Memory B cell (primary cell): ENCODE results near the gene SUFU.

Experiments
- ATAC-seq: fragments of 150-1000 bp; cut with Tn5 transposase; 2 replicates; pipeline ENCODE4 v1.10.0; 2021; ENCODE audit warnings: low read depth, mild to moderate bottlenecking, moderate library complexity
- DNase-seq, 2 donors: peaks; one replicate each; pipeline ENCODE4 v3.0.0; 2022; ENCODE audit warnings: low spot score in 2 of 2
- H3K27ac Mint-ChIP-seq: one replicate; pipeline ENCODE4 v1.8.0; 2022; ENCODE audit warnings: mild to moderate bottlenecking, moderate library complexity, mixed read lengths
- H3K27me3 Mint-ChIP-seq: one replicate; pipeline ENCODE4 v1.8.0; 2022; ENCODE audit warnings: mixed read lengths
- H3K36me3 Mint-ChIP-seq: one replicate; pipeline ENCODE4 v1.8.0; 2022; ENCODE audit warnings: mild to moderate bottlenecking, mixed read lengths
- H3K4me1 Mint-ChIP-seq: one replicate; pipeline ENCODE4 v1.8.0; 2022; ENCODE audit warnings: mixed read lengths
- H3K4me3 Mint-ChIP-seq: one replicate; pipeline ENCODE4 v1.8.0; 2022; ENCODE audit warnings: mild to moderate bottlenecking, moderate library complexity, mixed read lengths
- H3K9me3 Mint-ChIP-seq: one replicate; pipeline ENCODE4 v1.8.0; 2022; ENCODE audit warnings: mixed read lengths

Gene SUFU

DNA sequence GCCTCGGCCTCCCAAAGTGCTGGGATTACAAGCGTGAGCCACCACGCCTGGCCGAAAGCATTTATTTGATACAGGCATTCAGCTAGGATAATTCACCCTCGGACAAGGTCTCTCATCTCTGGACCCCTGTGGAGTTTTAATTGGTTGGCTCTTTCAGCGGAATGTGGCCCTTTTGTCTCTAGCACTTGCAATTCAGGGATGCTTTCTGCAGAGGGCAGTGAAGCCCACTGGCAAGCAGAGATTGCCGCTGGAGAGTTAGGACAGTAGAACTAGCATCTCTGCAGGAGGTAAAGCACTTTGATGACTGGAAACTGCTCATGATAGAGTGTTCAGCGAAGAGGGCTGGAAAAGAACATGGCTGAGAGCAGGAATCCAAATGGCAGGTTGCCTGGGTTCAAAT, 62.0 kb downstream of the SUFU start:
- DNase-seq = no peak
- Mint-ChIP-seq H3K4me3 (no peak overlapping the region), H3K27me3 (no peaks in the 10 kb centered on the region), H3K9me3 (no peaks in the 10 kb centered on the region), H3K36me3 (peaks cover 6% of the 10 kb centered on the region), H3K4me1 (peaks cover 8% of the 10 kb centered on the region), H3K27ac (no peak overlapping the region)
- ATAC-seq = no peak

DNA sequence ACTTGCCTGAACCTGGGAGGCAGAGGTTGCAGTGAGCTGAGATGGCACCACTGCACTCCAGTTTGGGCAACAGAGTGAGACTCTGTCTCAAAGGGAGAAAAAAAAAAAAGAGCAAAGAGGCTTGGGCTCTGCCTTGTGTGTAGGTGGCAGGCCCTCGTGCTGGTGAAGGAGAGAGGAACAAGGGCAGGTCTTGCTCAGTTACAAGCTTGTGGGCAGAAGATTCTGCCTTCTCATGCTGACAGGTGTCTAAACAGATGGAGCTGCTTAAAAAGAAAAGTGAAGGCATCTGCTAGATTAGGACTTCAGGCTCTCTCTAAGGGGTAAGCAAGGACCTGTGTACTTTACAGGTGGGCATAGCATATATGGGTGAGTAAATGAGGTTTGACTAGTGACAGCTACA, 75.0 kb downstream of the SUFU start:
- DNase-seq (no peak), ATAC-seq (no peak)
- peaks cover 2% of the 10 kb centered on the region for H3K4me1 Mint-ChIP-seq
- no peaks in the 10 kb centered on the region for H3K27me3 Mint-ChIP-seq
- no peak overlapping the region for H3K27ac Mint-ChIP-seq
- H3K36me3 Mint-ChIP-seq = no peaks in the 10 kb centered on the region
- H3K9me3 Mint-ChIP-seq = no peaks in the 10 kb centered on the region
- no peak overlapping the region for H3K4me3 Mint-ChIP-seq

DNA sequence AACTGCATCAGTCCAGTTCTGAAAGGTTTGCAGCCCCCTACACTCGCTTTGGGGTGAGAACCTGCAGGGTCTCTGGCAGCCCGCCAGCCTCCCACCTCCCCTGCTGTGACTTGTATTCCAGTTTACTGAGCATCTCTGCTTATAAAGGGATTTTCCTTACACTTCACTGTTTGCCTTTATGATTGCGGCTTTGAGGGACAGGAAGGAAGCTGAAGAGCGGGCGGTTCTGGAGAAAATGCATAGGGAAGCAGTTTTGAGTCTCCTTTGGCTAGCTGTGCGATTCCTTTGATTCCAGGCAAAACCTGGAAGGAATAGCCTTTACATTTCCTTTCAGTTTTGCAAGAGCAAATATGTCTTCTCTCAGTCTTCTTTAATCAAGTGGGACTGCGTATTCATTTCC, 75.6 kb downstream of the SUFU start:
- no peak overlapping the region for H3K4me3 Mint-ChIP-seq
- no peaks in the 10 kb centered on the region for H3K36me3 Mint-ChIP-seq
- H3K27me3 Mint-ChIP-seq = no peaks in the 10 kb centered on the region
- peaks cover 4% of the 10 kb centered on the region for H3K4me1 Mint-ChIP-seq
- H3K27ac Mint-ChIP-seq = no peak overlapping the region
- no peaks in the 10 kb centered on the region for H3K9me3 Mint-ChIP-seq
- no peak for DNase-seq
- ATAC-seq = no peak

DNA sequence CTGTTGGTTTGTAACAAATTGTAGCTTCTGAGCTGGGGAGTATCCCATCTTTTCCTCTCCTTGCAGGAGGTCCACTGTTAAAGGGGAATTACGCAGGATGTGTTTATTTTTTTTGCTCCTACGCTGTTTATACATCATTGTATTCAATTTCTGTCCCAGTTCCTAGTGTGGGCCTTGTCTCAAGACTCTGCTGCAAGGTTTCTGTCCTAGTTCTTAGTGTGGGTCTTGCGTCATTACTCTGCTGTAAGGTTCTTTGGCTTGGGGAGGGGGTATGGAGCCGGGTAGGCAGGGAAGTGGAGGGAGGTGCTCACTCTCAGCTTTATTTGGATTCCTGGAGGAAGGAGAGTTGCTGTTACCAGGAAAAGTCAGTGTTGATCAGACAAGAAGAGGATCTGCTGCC, 76.5 kb downstream of the SUFU start:
- no peaks in the 10 kb centered on the region for H3K9me3 Mint-ChIP-seq
- no peaks in the 10 kb centered on the region for H3K36me3 Mint-ChIP-seq
- no peak overlapping the region for H3K4me3 Mint-ChIP-seq
- no peak for DNase-seq
- ATAC-seq = no peak
- no peaks in the 10 kb centered on the region for H3K27me3 Mint-ChIP-seq
- no peak overlapping the region for H3K27ac Mint-ChIP-seq
- H3K4me1 Mint-ChIP-seq = peaks cover 4% of the 10 kb centered on the region

DNA sequence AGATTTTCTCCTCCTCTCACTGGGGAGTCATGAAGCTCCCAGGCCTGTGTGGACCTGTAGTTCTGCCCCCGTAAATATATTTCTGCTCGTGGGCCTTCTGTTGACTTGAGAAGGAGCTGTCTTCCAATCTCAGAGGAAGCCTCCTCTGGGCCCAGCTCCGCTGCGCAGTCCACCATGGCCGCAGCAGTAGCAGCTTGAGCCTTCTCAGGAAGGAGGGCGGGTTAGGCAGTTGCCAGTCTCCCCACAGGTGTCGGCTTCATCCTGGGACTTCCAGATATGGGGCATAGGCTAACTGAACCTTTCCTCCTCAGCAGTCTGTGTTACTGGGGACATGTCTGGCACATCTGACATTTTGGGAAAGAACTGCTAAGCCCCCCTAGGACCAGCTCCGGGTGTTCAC, 77.6 kb downstream of the SUFU start:
- DNase-seq (no peak), ATAC-seq (no peak)
- Mint-ChIP-seq H3K27me3 (no peaks in the 10 kb centered on the region), H3K9me3 (no peaks in the 10 kb centered on the region), H3K4me1 (peaks cover 4% of the 10 kb centered on the region), H3K4me3 (no peak overlapping the region), H3K27ac (no peak overlapping the region), H3K36me3 (no peaks in the 10 kb centered on the region)

DNA sequence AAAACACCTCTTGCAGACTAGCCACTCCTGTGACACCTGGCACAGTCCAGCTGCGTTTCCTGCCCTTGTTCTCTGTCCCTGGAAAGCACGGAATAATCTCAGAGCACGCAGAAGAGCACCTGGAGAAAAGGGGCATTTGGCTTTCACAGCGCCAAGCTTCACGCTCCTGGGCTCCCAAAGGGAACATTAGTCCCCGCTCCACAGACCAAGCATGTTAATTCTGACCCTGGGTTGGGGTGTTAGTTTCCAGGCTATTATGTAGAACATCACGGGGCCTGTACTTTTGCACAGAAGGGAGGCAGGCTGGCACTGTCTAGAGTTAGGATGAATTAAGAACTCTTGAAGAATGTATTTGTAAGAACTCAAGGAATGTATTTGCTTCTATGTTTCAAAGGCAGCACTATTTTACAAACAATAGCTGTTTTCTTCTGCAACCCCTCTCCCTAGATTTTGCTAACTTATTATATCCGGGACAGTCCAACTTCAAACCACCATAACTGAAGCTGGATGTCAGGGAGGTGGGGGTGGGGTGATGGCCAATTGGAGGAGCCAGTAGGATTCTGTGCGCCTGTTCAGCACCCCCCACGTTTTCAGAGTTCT, 78.3 kb downstream of the SUFU start:
- Mint-ChIP-seq H3K4me1 (peaks cover 4% of the 10 kb centered on the region), H3K27ac (no peak overlapping the region), H3K9me3 (no peaks in the 10 kb centered on the region), H3K27me3 (no peaks in the 10 kb centered on the region), H3K36me3 (peaks cover 2% of the 10 kb centered on the region), H3K4me3 (no peak overlapping the region)
- ATAC-seq = no peak
- no peak for DNase-seq

DNA sequence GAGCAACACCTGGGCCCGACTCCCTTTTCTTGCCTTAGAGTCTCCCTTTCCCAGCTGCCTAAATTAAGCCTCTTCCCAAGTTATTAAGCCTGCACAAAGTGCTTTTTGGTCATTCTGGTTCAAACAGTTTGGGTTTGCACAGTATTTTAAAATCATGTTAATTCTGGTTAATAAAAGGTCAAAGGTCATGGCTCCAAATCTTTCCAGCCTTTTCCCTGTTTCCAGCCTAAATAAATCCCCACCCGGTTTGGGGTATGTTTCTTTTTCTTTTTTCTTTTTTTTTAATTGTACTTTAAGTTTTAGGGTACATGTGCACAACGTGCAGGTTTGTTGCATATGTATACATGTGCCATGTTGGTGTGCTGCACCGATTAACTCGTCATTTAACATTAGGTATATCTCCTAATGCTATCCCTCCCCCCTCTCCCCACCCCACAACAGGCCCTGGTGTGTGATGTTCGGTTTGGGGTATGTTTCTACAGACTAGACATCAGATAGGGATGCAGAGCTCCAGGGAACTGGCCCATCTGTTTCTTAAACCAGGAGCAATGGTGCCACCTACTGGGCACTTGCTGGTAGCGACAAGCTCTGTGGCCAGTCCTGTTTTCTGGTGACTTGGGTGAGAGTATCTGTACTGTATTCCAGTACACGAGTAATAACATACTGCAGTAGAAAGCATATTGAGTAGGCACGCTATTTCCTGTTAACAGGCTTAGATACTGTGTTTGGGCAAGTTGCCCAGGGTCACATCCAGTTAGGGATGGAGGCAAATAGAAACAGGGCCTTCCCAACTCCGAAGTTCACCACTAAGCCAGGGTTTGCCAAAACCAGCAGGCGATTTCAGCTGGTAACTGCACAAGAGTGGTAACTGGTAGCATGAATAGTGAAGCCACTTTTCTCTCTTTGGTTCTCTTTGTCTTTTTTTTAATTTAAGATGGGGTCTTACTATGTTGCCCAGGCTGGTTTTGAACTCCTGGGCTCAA, 80.0 kb downstream of the SUFU start:
- ATAC-seq = peak; percentile 99
- Mint-ChIP-seq H3K27me3 (no peaks in the 10 kb centered on the region), H3K4me1 (peaks cover 4% of the 10 kb centered on the region), H3K9me3 (no peaks in the 10 kb centered on the region), H3K36me3 (peaks cover 2% of the 10 kb centered on the region), H3K27ac (no peak overlapping the region), H3K4me3 (no peak overlapping the region)
- DNase-seq = peak; percentile 68 to 76

DNA sequence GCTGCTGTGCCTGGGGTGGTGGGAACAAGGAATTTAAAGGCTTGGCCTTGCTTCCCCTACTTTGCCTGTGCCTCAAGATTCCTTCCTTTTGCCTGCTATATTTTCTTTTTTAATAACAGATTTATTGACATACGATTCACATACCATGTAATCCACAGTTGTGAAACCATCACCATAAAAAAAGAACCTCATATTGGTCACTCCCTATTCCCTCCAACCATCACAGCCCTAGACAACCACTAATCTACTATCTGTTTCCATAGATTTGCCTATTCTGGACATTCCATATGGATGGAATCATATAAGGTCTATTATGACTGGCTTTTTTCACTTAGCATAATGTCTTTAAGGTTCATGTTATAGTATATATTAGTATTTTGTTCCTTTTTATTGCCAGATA, 81.3 kb downstream of the SUFU start:
- no peak for ATAC-seq
- Mint-ChIP-seq H3K9me3 (no peaks in the 10 kb centered on the region), H3K27ac (no peak overlapping the region), H3K4me3 (no peak overlapping the region), H3K36me3 (peaks cover 2% of the 10 kb centered on the region), H3K27me3 (no peaks in the 10 kb centered on the region), H3K4me1 (peaks cover 4% of the 10 kb centered on the region)
- no peak for DNase-seq

DNA sequence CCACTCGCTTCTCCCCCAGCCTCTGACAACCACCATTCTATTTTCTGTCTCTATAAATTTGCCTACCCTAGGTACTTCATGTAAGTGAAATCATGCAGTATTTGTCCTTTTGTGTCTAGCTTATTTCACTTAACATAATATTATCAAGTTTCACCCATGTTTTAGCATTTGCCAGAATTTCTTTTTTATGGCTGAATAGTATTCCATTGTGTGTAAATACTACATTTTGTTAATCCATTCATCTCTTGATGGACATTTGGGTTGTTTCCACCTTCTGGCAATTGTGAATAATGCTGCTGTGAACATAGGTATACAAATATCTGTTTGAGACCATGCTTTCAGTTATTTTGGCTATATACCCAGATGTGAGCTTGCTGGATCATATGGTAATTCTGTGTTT, 83.1 kb downstream of the SUFU start:
- no peak overlapping the region for H3K4me3 Mint-ChIP-seq
- H3K4me1 Mint-ChIP-seq = peaks cover 4% of the 10 kb centered on the region
- peaks cover 2% of the 10 kb centered on the region for H3K36me3 Mint-ChIP-seq
- ATAC-seq = no peak
- DNase-seq = no peak
- H3K9me3 Mint-ChIP-seq = no peaks in the 10 kb centered on the region
- no peaks in the 10 kb centered on the region for H3K27me3 Mint-ChIP-seq
- no peak overlapping the region for H3K27ac Mint-ChIP-seq

DNA sequence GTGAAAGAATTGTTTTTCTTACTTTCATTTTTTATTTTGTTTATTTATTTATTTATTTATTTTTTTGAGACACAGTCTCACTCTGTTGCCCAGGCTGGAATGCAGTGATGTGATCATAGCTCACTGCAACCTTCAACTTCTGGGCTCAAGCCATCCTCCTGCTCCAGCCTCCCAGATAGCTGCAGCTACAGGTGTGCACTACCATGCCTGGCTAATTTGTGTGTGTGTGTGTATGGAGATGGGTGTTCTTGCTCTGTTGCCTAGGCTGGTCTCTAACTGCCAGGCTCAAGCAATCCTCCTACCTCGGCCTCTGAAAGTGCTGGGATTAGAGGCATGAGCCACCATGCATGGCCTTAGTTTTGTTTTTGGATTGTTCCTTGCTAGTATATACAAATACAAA, 85.1 kb downstream of the SUFU start:
- Mint-ChIP-seq H3K4me3 (no peak overlapping the region), H3K27ac (no peak overlapping the region), H3K9me3 (no peaks in the 10 kb centered on the region), H3K4me1 (peaks cover under 1% of the 10 kb centered on the region), H3K27me3 (no peaks in the 10 kb centered on the region), H3K36me3 (peaks cover 7% of the 10 kb centered on the region)
- no peak for ATAC-seq
- DNase-seq = no peak

DNA sequence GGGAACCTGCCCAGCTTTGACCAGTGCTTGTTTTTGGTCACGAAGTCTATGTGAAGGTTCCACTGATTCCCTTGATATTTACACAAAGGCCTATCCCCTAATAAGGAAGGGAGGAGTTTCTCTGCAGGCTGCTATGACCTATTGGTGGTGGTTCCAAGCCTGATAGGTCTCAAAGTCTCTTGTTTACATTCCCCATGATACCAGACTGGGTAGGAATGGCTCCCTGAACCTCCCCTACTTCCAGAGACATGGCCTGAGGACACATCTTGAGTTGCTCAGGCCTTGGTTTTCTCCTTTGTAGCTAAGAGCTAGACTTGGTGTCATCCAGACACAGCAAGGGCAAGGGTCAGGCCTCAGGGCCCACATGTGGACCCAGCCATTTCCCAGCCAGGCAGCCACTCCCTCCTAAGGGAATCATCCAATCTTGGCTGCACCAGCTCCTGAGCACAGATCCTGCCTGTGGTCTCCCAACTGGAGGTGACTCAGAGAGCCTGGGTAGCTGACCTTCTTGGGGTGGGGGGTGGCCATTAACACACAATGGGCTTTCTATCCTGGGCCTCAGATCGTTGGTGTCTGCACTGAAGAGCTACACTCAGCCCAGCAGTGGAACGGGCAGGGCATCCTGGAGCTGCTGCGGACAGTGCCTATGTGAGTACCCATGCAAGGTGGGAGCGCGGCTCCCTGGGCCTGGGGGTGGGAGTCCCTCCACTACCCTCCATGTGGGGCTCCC, 89.5 kb downstream of the SUFU start:
- Mint-ChIP-seq H3K27ac (no peak overlapping the region), H3K4me1 (no peaks in the 10 kb centered on the region), H3K9me3 (no peaks in the 10 kb centered on the region), H3K4me3 (no peak overlapping the region), H3K27me3 (no peaks in the 10 kb centered on the region), H3K36me3 (peaks cover 15% of the 10 kb centered on the region)
- ATAC-seq = no peak
- no peak for DNase-seq

DNA sequence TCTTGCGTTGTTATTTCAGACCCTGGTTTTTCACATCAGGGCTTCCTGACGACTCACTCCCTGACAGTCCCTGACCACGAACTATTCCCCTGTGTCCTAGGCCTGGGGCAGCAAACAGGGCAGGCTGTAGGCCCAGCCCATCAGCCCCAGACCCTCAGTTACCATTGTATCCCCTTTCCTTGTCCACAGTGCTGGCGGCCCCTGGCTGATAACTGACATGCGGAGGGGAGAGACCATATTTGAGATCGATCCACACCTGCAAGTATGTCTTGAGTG, 90.0 kb downstream of the SUFU start:
- peaks cover 20% of the 10 kb centered on the region for H3K36me3 Mint-ChIP-seq

DNA sequence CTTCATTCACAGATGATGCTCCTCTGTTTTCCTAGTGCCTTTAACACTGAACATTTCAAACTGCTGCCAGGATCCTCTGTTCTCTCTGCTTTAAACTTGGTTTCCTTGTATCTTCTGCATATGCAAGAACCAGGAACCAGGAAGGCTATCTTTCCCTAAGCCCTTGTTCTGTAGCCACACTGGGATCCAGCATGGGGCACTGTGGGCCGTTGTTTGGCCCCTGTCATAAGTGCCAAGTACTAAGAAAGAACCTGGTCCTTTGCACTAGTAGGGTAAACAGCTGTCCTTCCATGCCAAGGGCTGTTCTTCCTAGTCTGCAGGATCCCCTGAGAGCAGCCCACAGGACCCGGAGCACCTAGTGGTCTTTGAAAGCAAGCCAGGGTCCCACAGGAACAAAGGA, 91.5 kb downstream of the SUFU start:
- Mint-ChIP-seq H3K27me3 (no peaks in the 10 kb centered on the region), H3K27ac (no peak overlapping the region), H3K9me3 (no peaks in the 10 kb centered on the region), H3K36me3 (peaks cover 25% of the 10 kb centered on the region), H3K4me3 (no peak overlapping the region), H3K4me1 (no peaks in the 10 kb centered on the region)
- ATAC-seq (no peak), DNase-seq (no peak)

More for the DNA sequence above, 90.0 kb downstream of the SUFU start:
- Mint-ChIP-seq H3K27me3 (no peaks in the 10 kb centered on the region), H3K4me1 (no peaks in the 10 kb centered on the region), H3K9me3 (no peaks in the 10 kb centered on the region), H3K4me3 (no peak overlapping the region), H3K27ac (no peak overlapping the region)
- no peak for ATAC-seq
- DNase-seq = no peak

DNA sequence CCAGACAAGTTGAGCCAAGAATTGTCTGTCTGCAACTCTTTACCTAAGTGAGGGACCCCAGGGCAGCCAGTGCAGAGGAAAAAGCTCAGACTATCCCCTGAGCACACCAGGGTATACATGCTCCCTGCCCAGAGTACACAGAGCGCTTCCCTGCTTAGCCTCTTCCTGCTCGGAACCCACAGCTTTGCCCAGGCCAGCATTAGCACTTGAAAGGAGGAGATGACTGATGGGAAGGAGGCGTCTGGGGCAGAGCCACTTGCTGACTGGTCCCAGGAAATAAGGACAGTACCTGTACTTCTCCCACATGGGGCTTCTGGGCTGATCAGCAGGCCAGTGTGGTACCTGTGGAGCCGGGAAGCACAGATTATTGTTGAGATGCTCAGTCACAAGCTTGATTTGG, 92.1 kb downstream of the SUFU start:
- no peak overlapping the region for H3K27ac Mint-ChIP-seq
- H3K9me3 Mint-ChIP-seq = no peaks in the 10 kb centered on the region
- no peaks in the 10 kb centered on the region for H3K4me1 Mint-ChIP-seq
- peaks cover 27% of the 10 kb centered on the region for H3K36me3 Mint-ChIP-seq
- DNase-seq (no peak), ATAC-seq (no peak)
- H3K27me3 Mint-ChIP-seq = no peaks in the 10 kb centered on the region
- no peak overlapping the region for H3K4me3 Mint-ChIP-seq
